MCF 10A (cell line): ENCODE measurements around the gene DIP2C. TPM values are rescaled to one million over a fixed set of nuclear protein-coding genes. Genes with fewer than 3 reads are reported as not detected.

ENCODE experiments used
- BruUV-seq: library from RNA; stranded (reverse); fragments of 400-500 nt; replicated peaks from 2 replicates; lab custom pipeline; 2021; lab: Mats Ljungman, UMichigan
- CTCF ChIA-PET: fragments of 300-600 bp; sonication (Branson Sonifier 250); formaldehyde crosslinking; extraction: SDS; loops from one replicate; lab custom pipeline; 2021; ENCODE audit warnings: antibody characterized with exemption, inconsistent platforms; lab: Yijun Ruan, JAX
- POLR2A ChIA-PET: fragments of 300-600, 350-650 bp; sonication (Branson Sonifier 250); formaldehyde crosslinking; extraction: SDS; loops from one replicate; lab custom pipeline; 2020; ENCODE audit warnings: antibody characterized with exemption, inconsistent platforms; lab: Yijun Ruan, JAX
- DNase-seq: peaks from one replicate; pipeline ENCODE4 v3.0.0-alpha.2; 2018; ENCODE audit not compliant: unreplicated experiment
- H3K27ac Mint-ChIP-seq: one replicate; pipeline ENCODE4 v1.8.0; 2022; ENCODE audit warnings: mild to moderate bottlenecking, low read depth, mixed read lengths; ENCODE audit not compliant: unreplicated experiment
- H3K27me3 Mint-ChIP-seq: one replicate; pipeline ENCODE4 v1.8.0; 2022; ENCODE audit warnings: mixed read lengths; ENCODE audit not compliant: insufficient read depth, unreplicated experiment
- H3K36me3 Mint-ChIP-seq: one replicate; pipeline ENCODE4 v1.8.0; 2022; ENCODE audit warnings: mild to moderate bottlenecking, moderate library complexity, mixed read lengths; ENCODE audit not compliant: insufficient read depth, unreplicated experiment
- H3K4me1 Mint-ChIP-seq: one replicate; pipeline ENCODE4 v1.8.0; 2022; ENCODE audit warnings: mixed read lengths; ENCODE audit not compliant: insufficient read depth, unreplicated experiment
- H3K4me3 Mint-ChIP-seq: one replicate; pipeline ENCODE4 v1.8.0; 2022; ENCODE audit warnings: mild to moderate bottlenecking, moderate library complexity, mixed read lengths; ENCODE audit not compliant: unreplicated experiment
- H3K9me3 Mint-ChIP-seq: one replicate; pipeline ENCODE4 v1.8.0; 2022; ENCODE audit warnings: mixed read lengths; ENCODE audit not compliant: unreplicated experiment
- intact Hi-C: fragments of 100-400 bp; cut with micrococcal nuclease; formaldehyde crosslinking; loops from 2 replicates; pipeline ENCODE4 v1.14.1; 2022
- total RNA-seq: library from RNA; stranded (reverse); gene quantifications from 2 replicates; pipeline ENCODE4 v1.2.3, GENCODE V29; 2022
- TF ChIP-seq, protein P1 (sequence below): fragments of 200-600 bp; IDR thresholded peaks from one replicate; pipeline ENCODE4 v1.8.0; 2022; ENCODE audit warnings: antibody characterized with exemption, mild to moderate bottlenecking; ENCODE audit not compliant: unreplicated experiment

DIP2C gene
- total RNA-seq, 1 experiment from 2014 or later: 0.37 TPM

DNA sequence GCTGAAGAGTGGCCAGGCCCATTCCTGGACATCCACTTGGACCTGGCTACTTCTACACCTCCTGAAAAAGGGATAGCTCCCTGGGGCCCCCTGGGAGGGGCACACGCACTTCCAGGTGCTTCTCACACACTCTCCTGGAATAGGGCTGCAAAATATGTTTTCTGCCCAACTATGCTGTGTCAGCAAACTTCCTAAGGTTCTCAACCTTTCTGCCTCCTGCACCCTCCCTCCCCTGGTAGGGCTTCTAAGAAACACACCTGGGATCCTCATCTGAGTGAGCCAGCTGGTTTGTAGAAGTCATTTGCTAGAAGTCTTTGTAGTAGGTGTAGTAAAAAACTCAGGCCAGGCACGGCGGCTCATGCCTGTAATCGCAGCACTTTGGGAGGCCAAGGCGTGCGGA, 417.7 kb downstream of the DIP2C start:
- intact Hi-C loops: no loop called here
- Mint-ChIP-seq H3K4me1 (peaks cover 8% of the 10 kb centered on the region), H3K4me3 (no peak overlapping the region), H3K27ac (no peak overlapping the region), H3K36me3 (no peaks in the 10 kb centered on the region), H3K27me3 (no peaks in the 10 kb centered on the region), H3K9me3 (no peaks in the 10 kb centered on the region)
- no TSS peak for BruUV-seq
- POLR2A ChIA-PET: no interaction called here
- TF ChIP-seq, protein P1, sequence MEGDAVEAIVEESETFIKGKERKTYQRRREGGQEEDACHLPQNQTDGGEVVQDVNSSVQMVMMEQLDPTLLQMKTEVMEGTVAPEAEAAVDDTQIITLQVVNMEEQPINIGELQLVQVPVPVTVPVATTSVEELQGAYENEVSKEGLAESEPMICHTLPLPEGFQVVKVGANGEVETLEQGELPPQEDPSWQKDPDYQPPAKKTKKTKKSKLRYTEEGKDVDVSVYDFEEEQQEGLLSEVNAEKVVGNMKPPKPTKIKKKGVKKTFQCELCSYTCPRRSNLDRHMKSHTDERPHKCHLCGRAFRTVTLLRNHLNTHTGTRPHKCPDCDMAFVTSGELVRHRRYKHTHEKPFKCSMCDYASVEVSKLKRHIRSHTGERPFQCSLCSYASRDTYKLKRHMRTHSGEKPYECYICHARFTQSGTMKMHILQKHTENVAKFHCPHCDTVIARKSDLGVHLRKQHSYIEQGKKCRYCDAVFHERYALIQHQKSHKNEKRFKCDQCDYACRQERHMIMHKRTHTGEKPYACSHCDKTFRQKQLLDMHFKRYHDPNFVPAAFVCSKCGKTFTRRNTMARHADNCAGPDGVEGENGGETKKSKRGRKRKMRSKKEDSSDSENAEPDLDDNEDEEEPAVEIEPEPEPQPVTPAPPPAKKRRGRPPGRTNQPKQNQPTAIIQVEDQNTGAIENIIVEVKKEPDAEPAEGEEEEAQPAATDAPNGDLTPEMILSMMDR: no peak
- no peak for DNase-seq
- CTCF ChIA-PET: interaction anchor here (0.6 kb wide), 1 partner anchor 15 kb away, joined by 3 read pairs; no protein-coding TSS in a partner anchor

DNA sequence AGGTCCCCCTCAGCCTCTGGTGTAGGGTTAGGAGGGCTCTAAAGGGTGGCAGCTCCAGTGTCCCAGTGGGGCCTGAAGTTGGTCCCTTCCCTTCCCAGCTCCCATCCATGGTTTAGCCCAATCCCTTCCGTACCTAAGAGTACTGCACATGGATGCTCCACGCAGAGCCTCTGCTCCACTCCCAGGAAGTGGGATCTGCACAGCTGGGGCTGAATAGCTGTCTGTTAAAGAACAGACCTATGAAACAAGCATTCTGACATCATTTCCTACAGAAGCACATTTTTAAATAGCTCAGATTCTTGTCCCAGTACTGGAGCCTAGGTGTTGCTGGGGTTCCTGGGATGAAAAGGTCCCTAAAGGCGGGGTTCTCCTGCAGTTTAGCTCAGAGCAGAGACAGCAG, 418.3 kb downstream of the DIP2C start:
- BruUV-seq: no TSS peak
- Mint-ChIP-seq H3K4me1 (peaks cover 8% of the 10 kb centered on the region), H3K9me3 (no peaks in the 10 kb centered on the region), H3K4me3 (no peak overlapping the region), H3K27ac (no peak overlapping the region), H3K27me3 (no peaks in the 10 kb centered on the region), H3K36me3 (no peaks in the 10 kb centered on the region)
- TF ChIP-seq, protein P1: no peak
- DNase-seq: no peak
- intact Hi-C loops: no loop called here
- CTCF ChIA-PET: no interaction called here
- POLR2A ChIA-PET: no interaction called here

DNA sequence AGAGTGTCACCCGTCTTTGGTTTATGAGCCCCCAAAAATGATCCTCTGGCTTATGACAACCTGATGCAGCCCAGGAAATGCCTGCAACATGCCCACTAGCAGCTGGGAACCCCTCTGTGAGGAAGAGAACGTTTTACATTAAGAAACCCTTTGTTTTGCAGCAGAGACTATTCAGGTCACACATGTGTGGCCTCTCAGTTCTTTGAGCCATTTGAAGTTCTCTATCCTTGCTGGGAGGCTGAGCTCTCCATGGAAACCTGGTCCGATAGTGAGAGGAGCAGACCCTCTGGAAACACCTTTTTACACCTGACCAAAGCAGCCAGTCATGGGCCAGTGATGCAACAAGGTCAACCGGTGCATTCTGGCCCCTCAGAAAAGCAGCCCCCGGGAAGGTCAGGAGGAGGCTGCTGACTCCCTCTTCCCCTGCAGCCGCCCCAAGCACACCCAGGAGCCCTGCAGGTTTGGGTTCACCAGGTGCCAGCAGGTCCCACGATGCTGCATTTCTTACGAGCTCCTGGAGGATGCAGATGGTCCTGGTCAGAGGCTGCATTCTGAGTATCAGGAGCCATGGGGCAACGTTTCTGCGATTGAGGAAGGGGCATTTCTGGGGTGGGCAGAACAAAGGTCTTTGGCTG, 419.9 kb downstream of the DIP2C start:
- POLR2A ChIA-PET: interaction anchor here (0.8 to 1.3 kb wide), 2 partner anchors 12 to 163 kb away, joined by 3 to 4 read pairs; no protein-coding TSS in a partner anchor
- BruUV-seq: no TSS peak
- peaks cover 8% of the 10 kb centered on the region for H3K4me1 Mint-ChIP-seq

DNA sequence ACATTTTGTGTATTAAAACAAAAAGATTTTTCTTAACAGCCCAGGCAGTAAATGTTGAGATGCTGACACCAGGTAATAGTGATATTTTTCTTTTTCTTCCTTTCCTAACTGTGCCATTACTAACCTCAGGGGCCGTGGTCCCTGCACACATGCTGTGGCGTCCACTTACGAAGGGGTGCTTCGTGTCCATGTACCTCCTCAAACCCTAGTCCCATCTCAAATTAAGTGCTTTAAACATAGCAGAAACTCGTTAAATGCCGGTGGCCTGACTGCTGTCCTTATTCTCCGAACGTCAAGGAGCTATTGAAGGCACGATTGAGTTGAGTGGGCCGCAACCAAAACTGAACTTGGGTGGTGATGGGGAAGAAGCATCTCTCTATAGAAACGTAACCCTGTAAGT, 421.8 kb downstream of the DIP2C start:
- Mint-ChIP-seq H3K27me3 (no peaks in the 10 kb centered on the region), H3K4me1 (peaks cover 12% of the 10 kb centered on the region), H3K27ac (no peak overlapping the region), H3K4me3 (no peak overlapping the region), H3K36me3 (no peaks in the 10 kb centered on the region), H3K9me3 (peaks cover 11% of the 10 kb centered on the region)
- no TSS peak for BruUV-seq
- intact Hi-C loops: no loop called here
- TF ChIP-seq, protein P1: no peak
- ChIA-PET POLR2A (no interaction called here), CTCF (no interaction called here)
- DNase-seq: no peak

More for the DNA sequence above, 419.9 kb downstream of the DIP2C start:
- intact Hi-C loops: no loop called here
- H3K27me3 Mint-ChIP-seq: no peaks in the 10 kb centered on the region
- DNase-seq: no peak
- TF ChIP-seq, protein P1: no peak
- CTCF ChIA-PET: no interaction called here
- H3K36me3 Mint-ChIP-seq: no peaks in the 10 kb centered on the region
- H3K9me3 Mint-ChIP-seq: no peaks in the 10 kb centered on the region
- no peak overlapping the region for H3K4me3 Mint-ChIP-seq
- H3K27ac Mint-ChIP-seq: no peak overlapping the region
